Measurements from ENCODE around the gene COX6B2.

The COX6B2 gene

GRCh38 chr19:55311797-55312196 is 42.7 kb downstream of the COX6B2 start:
- no peak for DNase-seq

- no peak for DNase-seq
Observed at GRCh38 chr19:55311397-55311796, 43.1 kb downstream of the COX6B2 start.

GRCh38 chr19:55310498-55310897 is 44.0 kb downstream of the COX6B2 start:
- DNase-seq, result no peak

- no peak for DNase-seq
Observed at GRCh38 chr19:55309448-55309847, 45.1 kb downstream of the COX6B2 start.

- no peak for DNase-seq
Observed at GRCh38 chr19:55308281-55308680, 46.2 kb downstream of the COX6B2 start.

GRCh38 chr19:55306712-55307111 is 47.8 kb downstream of the COX6B2 start:
- DNase-seq, result no peak

- DNase-seq, result no peak
Observed at GRCh38 chr19:55305983-55306562, 48.4 kb downstream of the COX6B2 start.

GRCh38 chr19:55305491-55305890 is 49.0 kb downstream of the COX6B2 start:
- no peak for DNase-seq

GRCh38 chr19:55304980-55305379 is 49.5 kb downstream of the COX6B2 start:
- DNase-seq, result no peak

GRCh38 chr19:55304279-55304978 is 50.1 kb downstream of the COX6B2 start:
- DNase-seq, result no peak

- no peak for DNase-seq
Observed at GRCh38 chr19:55303477-55303876, 51.0 kb downstream of the COX6B2 start.

GRCh38 chr19:55302318-55302703 is 52.2 kb downstream of the COX6B2 start:
- no peak for DNase-seq

- DNase-seq, result no peak
Observed at GRCh38 chr19:55301459-55302317, 52.8 kb downstream of the COX6B2 start.

GRCh38 chr19:55300886-55301458 is 53.5 kb downstream of the COX6B2 start:
- DNase-seq, result no peak

GRCh38 chr19:55299991-55300390 is 54.5 kb downstream of the COX6B2 start:
- no peak for DNase-seq
